Activated T-cell treated with anti-CD3 and anti-CD28 coated beads for 4 hours (primary cell): ENCODE results near the gene ACOX1.
"Not testable (repeated sequence)": the region's sequence is repeated elsewhere in the genome, so short reads cannot be mapped to it uniquely, and the experiment has no call there.

Experiments used
- DNase-seq: peaks from one replicate; pipeline ENCODE4 v3.0.0-alpha.2; 2020

The ACOX1 gene

DNA sequence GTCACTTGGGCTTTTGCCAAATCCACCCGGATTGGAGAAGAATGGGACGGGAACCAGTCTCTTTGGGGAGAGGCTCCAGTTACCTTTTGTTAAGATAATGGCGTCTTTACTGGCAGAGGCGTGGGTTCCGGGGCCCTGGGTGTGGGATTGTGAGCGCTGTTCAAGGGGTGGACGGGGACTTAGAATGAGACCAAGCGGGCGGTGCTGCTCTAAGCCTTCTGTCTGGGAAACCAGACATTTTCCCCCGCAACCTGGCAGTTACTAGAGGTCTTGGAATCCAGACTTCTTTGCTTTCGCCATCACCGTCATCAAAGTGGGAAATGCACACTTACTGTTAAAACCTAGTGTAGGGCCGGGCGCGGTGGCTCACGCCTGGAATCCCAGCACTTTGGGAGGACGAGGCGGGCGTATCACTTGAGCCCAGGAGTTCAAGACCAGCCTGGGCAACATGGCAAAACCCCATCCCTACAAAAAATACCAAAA, 780 bp upstream of the ACOX1 start:
- no peak for DNase-seq

DNA sequence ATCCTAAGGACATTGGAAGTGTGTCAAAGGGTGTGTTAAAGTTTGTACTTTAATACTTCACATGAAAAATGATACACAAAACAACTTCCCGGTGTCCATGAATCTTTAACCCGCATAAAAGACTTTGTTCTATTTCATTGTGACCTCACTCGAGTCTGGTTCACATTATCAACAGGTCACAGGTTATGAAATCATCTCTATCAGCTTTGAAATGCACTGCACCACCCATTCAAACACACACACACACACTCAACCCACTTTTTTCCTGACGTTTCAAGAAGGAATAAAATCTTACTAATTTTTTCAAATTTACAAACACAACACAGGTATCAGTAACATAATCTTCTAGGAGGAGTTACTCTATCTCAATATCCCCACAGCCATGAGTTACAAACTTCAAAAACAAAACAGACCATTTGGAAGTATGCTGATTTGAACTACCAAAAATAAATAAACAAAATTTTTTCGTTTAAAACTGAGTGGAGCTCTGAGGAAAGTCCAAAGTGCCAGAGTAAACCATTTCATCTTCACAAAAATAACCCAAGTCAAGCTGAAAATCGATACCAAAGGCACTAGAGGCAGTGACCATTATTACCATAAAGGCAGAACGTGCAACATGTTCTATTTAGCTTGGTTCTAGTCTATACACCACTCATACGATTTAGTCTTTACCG, 2.7 kb downstream of the ACOX1 start:
- no peak for DNase-seq

DNA sequence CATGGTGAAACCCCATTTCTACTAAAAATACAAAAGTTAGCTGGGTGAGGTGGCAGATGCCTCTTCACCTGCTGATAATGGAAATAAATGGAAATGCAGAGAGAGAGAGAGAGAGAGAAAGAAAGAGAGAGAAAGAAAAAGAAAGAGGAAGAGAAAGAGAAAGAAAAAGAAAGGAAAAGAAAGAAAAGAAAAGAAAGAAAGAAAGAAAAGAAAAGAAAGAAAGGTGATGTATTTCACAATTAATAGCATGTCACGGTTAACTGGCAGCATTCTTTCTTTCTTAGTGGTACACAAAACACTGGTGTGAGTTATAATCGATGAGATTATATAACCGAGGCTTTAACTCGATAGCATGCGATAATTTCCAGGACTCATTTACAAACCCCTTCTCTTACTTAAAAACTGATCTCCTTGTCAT, 3.2 kb downstream of the ACOX1 start:
- no peak for DNase-seq

DNA sequence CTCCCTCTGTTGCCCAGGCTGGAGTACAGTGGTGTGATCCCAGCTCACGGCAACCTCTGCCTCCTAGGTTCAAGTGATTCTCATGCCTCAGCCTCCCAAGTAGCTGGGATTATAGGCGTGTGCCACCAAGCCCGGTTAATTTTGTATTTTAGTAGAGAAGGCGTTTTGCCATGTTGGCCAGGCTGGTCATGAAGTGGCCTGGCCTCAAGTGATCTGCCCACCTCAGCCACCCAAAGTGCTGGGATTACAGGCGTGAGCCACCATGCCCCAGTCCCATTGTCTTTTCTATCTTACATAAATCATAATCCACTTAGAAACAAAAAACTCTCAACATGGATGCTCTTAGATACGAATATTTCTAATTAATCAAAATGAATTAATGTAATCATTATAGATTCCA, 3.8 kb downstream of the ACOX1 start:
- not testable (repeated sequence) for DNase-seq

DNA sequence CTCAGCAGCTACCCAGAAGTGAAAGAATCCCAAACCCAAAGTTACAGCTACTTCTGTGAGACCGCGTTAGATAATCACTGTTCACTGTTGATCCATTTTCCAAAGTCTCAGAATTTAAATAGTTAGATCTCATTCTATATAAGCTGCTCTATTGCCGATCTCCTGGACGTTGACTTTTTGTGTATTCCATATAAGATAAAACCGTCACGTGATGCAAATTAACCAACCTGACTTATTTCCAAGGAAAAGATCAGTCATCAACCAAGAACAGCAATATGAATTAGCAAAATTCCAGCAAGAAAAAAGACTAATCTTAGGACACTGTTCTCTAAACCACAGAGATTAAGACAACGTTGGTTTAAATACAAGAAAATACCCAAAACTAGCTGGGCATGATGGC, 8.3 kb downstream of the ACOX1 start:
- no peak for DNase-seq

DNA sequence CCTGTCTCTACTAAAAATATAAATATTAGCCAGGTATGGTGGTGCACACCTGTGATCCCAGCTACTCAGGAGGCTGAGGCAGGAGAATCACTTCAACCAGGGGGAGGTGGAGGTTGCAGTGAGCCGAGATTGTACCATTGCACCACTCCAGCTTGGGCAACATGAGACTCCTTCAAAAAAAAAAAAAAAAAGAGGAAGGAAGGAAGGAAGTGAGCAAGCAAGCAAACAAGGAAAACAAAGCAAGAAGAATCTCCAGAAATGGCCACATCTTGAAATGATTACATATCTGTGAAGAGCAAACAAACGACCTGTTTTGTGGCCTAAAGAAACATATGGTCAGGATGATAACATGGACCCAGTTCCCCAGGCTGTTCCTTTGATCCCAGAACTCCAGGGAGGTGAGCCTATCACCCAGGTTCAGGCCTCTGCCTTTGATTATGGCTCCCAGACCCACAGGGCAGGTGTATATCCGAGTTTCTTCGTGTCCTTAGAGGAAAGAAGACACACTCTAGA, 8.9 kb downstream of the ACOX1 start:
- no peak for DNase-seq

DNA sequence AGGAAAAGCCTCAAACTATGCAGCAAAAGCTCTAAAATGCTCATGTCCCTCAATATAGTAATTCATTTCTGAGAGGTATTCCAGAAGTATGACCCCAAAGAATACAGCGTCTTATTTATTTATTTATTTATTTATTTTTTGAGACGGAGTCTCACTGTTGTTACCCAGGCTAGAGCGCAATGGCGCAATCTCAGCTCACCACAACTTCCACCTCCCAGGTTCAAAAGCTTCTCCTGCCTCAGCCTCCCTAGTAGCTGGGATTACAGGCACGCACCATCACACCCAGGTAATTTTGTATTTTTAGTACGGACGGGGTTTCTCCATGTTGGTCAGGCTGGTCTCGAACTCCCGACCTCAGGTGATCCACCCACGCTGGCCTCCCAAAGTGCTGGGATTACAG, 9.9 kb downstream of the ACOX1 start:
- DNase-seq = not testable (repeated sequence)

DNA sequence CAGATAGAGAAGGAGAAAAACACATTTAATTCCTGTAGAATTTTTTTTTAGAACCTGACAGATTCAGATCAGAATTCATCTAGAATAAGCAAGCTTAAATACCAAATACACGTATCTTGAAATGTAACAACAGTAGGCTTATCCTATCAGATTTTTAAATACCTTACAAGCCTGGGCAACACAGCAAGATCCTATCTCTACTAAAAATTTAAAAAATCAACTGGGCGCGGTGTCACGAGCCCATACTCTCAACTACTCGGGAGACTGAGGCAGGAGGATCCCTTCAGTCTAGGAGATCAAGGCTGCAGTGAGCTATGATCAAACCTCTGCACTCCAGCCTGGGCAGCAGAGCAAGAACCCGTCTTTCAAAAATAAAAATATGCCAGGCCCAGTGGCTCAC, 13.5 kb downstream of the ACOX1 start:
- DNase-seq = no peak

DNA sequence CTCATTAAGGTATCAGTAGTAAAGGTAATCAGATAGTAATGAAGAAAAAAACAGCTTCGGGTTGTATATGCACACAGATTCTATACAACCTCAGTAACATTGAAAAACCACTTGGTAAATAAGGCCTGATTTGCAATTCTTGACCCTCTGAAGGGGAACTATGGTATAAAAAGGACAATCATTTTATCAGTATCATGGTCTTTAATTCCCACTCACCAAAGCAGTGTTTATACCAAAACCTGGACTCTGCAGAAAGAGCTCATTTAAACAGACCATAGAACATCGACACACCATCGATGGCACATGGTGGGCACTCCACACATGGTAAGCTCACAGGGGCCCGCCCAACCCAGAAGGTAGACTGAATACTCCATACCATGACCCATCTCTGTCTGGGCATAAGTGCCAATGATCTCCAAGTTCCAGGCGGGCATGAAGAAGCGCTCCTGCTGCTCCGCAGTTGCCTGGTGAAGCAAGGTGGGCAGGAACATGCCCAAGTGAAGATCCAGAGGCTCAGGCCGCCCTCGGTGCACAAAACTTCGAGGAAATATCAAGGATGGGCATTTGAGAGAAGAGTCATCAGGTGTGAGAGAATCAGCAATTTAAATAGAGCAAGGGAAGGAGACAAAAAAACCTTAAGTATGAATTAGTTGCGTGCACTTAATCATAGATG, 19.0 kb downstream of the ACOX1 start:
- no peak for DNase-seq

DNA sequence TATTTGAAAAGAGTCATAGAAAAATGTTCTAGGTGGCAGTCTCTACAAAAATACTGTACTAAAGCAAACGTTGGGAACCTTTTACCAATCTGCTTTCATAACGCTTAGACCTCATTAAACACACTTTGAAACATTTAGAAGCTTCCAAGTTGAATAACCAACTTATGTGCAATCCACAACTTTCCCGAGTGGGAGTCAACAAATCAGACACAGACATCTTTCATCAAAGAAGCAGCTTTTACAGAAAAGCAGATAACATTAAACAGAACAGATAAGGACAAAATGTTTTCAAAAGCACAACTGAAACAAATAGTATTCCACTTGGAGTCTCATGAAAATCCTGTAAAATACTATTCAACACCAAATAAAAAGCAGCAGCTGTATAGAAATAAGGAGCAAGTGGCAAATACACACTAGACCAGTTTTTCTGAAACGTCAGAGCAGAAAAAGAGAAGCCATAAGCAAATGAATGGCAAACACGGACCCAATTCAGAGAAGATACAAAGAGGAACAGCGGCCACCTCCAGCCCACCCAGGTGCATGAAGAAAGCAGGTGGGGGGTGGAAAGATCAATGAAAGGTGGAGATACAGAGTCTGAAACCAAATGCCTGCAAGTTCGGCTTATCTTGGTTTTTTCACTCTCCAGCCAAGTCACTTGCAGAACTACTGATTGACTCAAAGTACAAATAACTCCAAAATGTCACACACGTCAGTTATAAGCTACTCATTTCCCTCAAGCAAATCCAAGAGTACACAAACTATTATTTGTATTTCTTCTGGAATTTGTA, 19.7 kb downstream of the ACOX1 start:
- no peak for DNase-seq

DNA sequence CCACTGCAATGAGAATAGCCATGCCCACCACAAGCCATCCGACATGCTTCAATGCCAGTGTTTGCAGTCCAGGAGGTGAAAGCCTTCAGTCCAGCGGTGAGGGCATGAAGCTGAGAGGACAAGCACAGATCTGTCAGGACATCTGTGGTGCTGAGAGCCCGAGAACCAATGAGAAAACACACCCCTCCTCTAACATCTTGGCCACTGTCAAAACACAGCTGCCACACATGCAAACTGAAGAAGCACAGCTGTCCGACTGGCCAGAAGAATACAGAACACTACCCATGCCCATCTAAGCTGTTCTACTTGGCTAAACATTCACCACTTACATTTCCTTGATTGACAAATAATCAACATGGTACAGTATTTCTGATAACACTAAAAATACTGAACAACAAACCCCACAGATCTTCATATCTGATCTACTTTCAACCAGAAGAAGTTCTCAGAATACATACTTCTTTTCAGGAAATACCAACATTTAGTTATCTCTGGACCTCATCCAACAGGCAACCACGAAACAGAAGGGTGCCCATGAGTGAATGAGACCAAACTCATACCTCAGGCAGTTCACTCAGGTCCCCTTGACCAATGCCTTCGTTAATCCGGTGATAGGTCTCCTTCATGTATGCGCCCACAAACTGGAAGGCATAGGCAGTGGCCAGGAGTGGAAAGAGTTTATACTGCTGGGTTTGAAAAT, 28.0 kb downstream of the ACOX1 start:
- DNase-seq = no peak

DNA sequence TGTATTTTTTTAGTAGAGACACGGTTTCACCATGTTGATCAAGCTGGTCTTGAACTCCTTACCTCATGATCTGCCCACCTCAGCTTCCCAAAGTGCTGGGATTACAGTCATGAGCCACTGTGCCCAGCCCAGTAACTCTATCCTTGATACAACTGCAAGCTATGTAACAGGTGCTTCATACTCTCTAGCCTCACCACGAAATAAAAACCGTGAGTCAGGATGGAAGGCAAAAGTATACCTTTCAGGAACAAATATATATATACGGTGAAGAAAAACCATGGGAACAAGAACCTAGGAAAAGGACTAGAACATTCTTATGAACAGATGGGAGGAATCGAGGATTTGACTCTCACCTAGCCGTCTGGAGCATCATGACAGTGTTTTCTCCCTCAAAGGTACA, 28.5 kb downstream of the ACOX1 start:
- DNase-seq = no peak

DNA sequence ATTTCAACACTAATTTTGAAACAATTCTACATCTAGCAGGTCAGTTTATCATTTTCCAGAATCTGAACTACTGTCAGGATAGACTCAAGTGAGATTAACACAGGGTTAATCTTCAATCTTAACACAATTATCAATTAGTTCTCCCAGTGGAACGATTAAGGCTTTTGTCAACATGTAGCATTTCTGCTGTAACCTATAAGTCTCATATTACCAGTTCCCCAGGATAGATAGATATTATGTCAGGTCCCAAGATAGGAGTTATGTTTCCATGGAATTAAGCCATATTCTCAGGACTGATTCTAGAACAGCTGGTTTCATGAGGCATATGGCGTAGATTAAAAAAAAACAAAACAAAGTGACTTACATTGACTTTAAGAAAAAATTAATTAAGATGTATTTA, 33.8 kb downstream of the ACOX1 start:
- DNase-seq = no peak

DNA sequence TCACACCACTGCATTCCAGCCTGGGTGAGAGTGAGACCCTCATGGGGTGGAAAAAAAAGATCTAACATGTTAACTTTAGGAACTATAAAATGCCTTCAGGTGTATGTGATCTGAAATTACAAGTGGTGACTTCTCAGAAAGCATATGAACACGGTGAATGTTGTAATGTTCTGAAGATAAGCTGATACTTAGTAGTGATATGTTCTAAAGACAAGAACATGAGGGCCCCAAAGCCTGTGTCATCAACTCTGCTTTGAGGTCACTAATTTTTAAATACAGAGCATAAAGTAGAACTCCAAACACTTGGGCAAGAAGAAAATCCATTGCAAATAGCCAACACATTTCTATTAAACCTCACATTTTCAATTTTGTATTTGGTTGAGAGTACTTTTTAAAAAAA, 35.5 kb downstream of the ACOX1 start:
- no peak for DNase-seq

DNA sequence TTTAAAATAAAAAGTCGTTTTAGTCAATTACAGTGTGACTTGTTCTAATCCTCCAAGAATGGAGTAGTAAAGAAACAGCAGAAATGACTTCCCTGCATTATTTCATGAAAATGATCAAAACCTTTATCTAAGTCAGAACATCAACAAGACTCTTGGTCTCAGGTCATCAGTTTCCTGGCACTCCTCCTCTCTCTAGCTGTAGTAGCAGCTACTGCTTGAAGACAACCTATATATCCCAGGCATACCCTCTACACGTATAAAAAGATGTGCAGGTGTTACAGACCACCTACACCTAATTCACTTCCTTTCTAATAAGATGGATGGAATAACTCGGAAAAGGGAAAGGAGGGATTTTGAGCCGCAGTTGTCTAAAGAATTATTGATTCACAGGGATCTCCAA, 36.5 kb downstream of the ACOX1 start:
- DNase-seq = no peak

DNA sequence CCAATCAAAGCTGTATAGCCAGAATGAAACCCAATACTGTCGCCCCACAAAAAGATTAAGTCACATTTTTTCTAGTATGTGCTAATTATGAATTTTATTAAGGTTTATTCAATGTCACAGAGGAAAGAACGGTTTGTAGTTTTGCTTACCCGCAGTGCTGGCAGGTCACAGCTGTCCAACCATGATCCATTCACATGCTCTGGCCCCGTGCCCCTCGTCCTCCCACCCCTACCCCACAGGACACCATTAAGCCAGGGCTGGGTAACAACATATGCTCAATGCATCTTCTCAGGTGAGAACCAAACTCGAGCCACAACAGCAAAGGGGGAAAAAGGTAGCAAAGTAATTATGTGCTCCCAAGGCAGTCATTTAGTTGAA, 37.5 kb downstream of the ACOX1 start:
- DNase-seq = no peak

DNA sequence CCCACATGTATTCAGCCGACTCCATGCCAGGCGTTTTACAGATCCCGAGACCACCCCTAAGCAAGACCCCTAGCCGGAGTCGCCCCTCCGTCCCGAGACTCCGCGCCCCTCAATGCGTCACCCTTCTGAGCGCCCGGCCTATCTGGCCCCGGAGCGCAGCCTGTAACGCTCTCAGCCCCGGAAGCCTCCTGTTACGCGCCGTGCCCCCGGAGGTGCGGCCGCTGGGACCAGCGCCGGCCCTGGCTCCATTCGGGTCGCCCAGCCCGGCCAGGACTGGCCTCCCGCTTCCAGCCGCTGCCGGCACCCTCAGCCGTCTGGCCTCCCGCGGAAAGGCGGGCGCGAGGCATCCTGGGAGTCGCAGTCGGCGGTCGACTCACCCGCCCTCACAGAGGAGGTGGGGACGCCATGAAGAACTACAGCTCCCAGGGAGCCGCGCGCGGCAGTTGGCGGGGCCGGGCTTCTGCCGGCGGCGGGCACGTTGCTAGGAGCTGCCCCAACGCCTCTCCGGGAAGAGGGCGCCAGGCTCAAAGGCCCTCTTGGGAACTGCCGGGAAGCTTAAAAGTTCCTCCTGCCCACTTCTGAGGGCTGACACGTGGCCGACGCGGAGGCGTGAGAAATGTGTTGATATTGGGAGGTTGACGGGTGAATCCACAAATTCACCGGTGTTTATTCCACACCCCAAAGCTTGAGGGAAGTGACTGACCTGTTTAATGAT, 38.1 kb downstream of the ACOX1 start, which contains the start of gene FBF1:
Gene FBF1 (minus strand): TSS at position 316 of the 715 bp plus-strand sequence. CDS start 2,893 bp downstream, outside the sequence.
- DNase-seq = peak; percentile 82

DNA sequence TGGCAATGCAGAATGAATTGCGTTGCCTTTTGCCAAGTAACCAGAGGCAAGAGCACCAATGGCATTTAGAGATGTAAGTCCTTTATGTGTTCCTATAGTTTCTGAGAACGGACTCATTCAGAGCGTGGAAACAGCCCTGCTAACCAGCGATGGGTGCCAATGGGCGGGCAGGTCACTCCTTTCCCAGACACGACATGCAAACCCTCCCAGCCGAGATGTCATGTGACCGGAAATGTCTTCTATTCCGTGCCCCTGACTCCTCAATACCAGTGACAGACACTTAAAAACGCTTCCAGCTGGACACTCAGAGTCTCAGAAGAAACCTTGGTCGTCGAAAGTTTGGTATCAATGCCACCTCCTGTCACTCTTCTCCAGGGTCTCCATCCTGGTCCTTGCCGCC, 41.3 kb downstream of the ACOX1 start:
- no peak for DNase-seq

DNA sequence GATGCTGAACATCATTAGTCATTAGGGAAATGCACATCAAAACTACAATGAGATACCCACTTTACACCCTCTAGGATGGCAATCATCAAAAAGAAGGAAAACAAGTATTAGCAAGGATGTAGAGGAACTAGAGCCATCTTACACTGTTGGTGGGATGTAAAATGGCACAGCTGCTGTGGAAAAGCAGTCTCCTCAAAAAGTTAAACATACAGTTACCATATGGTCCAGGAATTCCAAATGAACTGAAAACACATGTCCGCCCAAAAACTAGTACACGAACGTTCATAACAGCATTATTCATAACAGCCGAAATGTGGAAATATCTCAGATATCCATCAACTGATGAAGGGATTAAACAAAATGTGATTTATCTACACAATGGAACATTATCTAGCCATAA, 45.2 kb downstream of the ACOX1 start:
- no peak for DNase-seq

DNA sequence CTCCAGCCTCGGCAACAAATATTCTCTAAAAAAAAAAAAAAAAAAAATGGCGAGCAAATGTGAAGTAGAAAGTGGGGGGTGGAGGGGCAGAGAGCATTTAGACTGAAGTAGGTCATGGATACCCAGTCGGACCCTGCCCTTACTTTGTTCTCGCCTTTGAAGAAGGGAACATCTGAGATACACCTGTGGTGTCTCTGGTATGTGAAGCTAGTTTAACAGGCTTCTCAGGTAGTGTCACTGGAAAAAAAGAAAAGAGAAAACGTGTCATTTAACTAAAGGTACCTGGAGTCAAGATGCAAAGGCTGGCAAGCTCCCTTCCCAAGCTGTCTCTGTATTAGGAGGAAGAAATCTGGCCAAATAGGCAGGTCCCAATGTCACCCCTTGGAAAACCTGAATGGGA, 46.1 kb downstream of the ACOX1 start:
- DNase-seq = no peak

DNA sequence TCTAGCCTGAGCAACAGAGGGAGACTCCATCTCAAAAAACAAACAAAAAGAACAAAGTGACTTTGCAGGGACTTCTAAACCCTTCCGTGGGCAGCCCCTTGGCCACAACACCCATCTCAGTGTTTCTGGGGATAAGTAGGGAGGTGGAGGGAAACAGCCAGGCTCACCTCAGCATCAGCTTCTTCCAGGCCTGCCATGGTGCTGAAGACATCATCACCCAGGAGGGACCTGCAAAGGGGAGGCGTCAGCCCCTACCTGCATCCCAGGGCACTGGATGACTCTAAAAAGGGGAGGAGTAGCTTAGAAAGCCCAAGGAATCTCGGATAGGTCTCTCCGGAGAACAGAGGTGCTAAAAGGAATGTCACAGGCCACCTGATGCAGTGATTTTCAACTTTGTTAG, 47.9 kb downstream of the ACOX1 start:
- DNase-seq = no peak

DNA sequence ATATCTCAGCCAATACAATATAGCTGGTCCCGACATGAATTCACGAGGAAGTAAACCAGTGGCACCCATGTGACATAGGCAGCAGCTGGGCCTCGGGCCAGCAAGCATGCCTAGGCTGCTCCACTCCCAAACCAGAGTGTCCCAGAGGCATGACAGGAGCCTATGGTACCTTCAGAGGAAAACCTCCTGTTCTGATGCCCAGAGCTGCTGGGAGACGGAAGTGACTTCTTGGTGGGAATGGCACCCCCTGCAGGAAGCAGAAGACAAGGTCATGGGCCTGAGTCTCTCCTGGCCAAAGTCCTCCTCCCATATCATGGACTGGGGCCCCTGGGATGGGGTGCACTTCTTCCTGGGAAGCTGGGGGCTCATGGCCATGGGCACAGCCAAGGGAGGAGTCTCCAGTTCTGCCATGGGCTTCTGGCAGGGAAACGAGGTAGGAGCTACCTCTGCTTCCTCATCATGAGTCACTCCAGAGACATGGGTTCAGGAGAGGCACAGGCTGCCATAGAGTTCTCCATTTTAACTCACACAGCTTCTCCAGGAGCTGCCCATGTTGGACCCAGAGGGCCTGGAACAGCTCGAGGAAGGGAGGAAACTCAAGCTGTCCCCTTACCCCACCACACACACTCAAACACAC, 51.6 kb downstream of the ACOX1 start:
- no peak for DNase-seq
